ENCODE results near the gene CLIC3. TPM values are rescaled to one million over a fixed set of nuclear protein-coding genes. Genes with fewer than 3 reads are reported as not detected.

Gene CLIC3
- total RNA-seq, 4 donors from 2014 or later, result 94.8 to 442 (median 200) TPM

GRCh38 chr9:136953771-136954269 lies 42.5 kb downstream of the CLIC3 start:
- Histone ChIP-seq H3K4me3 (no peak overlapping the region), H3K27me3 (no peaks in the 10 kb centered on the region), H3K27ac (no peak overlapping the region), H3K36me3 (no peaks in the 10 kb centered on the region), H3K4me1 (peaks cover 13 to 20% (median 14%) of the 10 kb centered on the region in 3 donors), H3K9me3 (no peaks in the 10 kb centered on the region)
- WGBS, 2 donors, result 73% methylated on average over 3 of the region's 19 CpGs; no CpG with 5 or more reads in 1 of the 2 donors
- TF ChIP-seq POLR2A (IDR thresholded peaks at IDR 0.05), result no peak
- no peak for TF ChIP-seq CTCF (IDR thresholded peaks at IDR 0.05)
- intact Hi-C loops (cut with DNase I), result no loop called here
- DNase-seq, result no peak

GRCh38 chr9:136952876-136953770 lies 43.2 kb downstream of the CLIC3 start:
- H3K27me3 ChIP-seq, result no peaks in the 10 kb centered on the region
- intact Hi-C loops (cut with DNase I), result no loop called here
- no peak overlapping the region for H3K4me3 ChIP-seq
- TF ChIP-seq CTCF (IDR thresholded peaks at IDR 0.05), result no peak
- TF ChIP-seq POLR2A (IDR thresholded peaks at IDR 0.05), result no peak
- H3K27ac ChIP-seq, result no peak overlapping the region
- WGBS, 2 donors, result 89 to 95% methylated on average over 21 to 26 of the region's 44 CpGs
- DNase-seq, result no peak
- H3K4me1 ChIP-seq, result peaks cover 14 to 27% (median 18%) of the 10 kb centered on the region in 3 donors
- no peaks in the 10 kb centered on the region for H3K9me3 ChIP-seq
- no peaks in the 10 kb centered on the region for H3K36me3 ChIP-seq

GRCh38 chr9:136952321-136952850 lies 44.0 kb downstream of the CLIC3 start:
- Histone ChIP-seq H3K4me1 (peaks cover 17 to 34% (median 23%) of the 10 kb centered on the region in 3 donors), H3K9me3 (no peaks in the 10 kb centered on the region), H3K27me3 (no peaks in the 10 kb centered on the region), H3K4me3 (no peak overlapping the region), H3K36me3 (no peaks in the 10 kb centered on the region), H3K27ac (no peak overlapping the region)
- TF ChIP-seq CTCF (IDR thresholded peaks at IDR 0.05) (no peak), POLR2A (IDR thresholded peaks at IDR 0.05) (no peak)
- intact Hi-C loops (cut with DNase I), result no loop called here
- 76 to 80% methylated on average over 1 to 5 of the region's 15 CpGs for WGBS, 2 donors
- no peak for DNase-seq

GRCh38 chr9:136951541-136952320 lies 44.6 kb downstream of the CLIC3 start, which contains the start of gene LCN12:
LCN12 (plus strand) TSS chr9:136952273; CDS start chr9:136952328, 55 bp downstream.
- H3K27me3 ChIP-seq, result no peaks in the 10 kb centered on the region
- H3K9me3 ChIP-seq, result no peaks in the 10 kb centered on the region
- H3K27ac ChIP-seq, result no peak within 1 kb of the TSS
- no peaks in the 10 kb centered on the region for H3K36me3 ChIP-seq
- peaks cover 17 to 41% (median 23%) of the 10 kb centered on the region in 3 donors for H3K4me1 ChIP-seq
- intact Hi-C loops (cut with DNase I), result no loop called here
- 40 to 90% methylated on average over 1 to 3 of the region's 14 CpGs for WGBS, 2 donors
- TF ChIP-seq CTCF (IDR thresholded peaks at IDR 0.05), result no peak
- no peak for TF ChIP-seq POLR2A (IDR thresholded peaks at IDR 0.05)
- no peak within 1 kb of the TSS for H3K4me3 ChIP-seq
- no peak for DNase-seq

Data from esophagus squamous epithelium (tissue), 5 donors.